ENCODE results near the gene VAMP8.

- TF ChIP-seq HDGF (IDR thresholded peaks at IDR 0.05; ENCODE audit: borderline replicate concordance), result no peak
- no peak for TF ChIP-seq SP1 (IDR thresholded peaks at IDR 0.05)
- TF ChIP-seq FOXK2 (IDR thresholded peaks at IDR 0.05), result no peak
- peak; percentile 77 for TF ChIP-seq L3MBTL2 (conservative IDR thresholded peaks at IDR 0.05)
- no peak for TF ChIP-seq TARDBP (IDR thresholded peaks at IDR 0.05)
- no peak for TF ChIP-seq ARNT (IDR thresholded peaks at IDR 0.05)
- TF ChIP-seq SUZ12 (IDR thresholded peaks at IDR 0.05), result no peak
- peak; percentile 82 for TF ChIP-seq ELF4 (IDR thresholded peaks at IDR 0.05)
- no peak for TF ChIP-seq FOXM1 (IDR thresholded peaks at IDR 0.05; ENCODE audit: borderline replicate concordance)
- TF ChIP-seq BHLHE40 (IDR thresholded peaks at IDR 0.05; ENCODE audit: borderline replicate concordance), result no peak
- TF ChIP-seq NFRKB (IDR thresholded peaks at IDR 0.05), result no peak
- TF ChIP-seq FOXA1 (IDR thresholded peaks at IDR 0.05), result no peak
- no peak for TF ChIP-seq CTBP1 (IDR thresholded peaks at IDR 0.05; ENCODE audit: borderline replicate concordance)
- TF ChIP-seq, protein P1, sequence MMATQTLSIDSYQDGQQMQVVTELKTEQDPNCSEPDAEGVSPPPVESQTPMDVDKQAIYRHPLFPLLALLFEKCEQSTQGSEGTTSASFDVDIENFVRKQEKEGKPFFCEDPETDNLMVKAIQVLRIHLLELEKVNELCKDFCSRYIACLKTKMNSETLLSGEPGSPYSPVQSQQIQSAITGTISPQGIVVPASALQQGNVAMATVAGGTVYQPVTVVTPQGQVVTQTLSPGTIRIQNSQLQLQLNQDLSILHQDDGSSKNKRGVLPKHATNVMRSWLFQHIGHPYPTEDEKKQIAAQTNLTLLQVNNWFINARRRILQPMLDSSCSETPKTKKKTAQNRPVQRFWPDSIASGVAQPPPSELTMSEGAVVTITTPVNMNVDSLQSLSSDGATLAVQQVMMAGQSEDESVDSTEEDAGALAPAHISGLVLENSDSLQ (IDR thresholded peaks at IDR 0.05), result no peak
Observed at GRCh38 chr2:85611705-85612587, 34.6 kb downstream of the VAMP8 start, which contains the start of gene C2orf68.
